K562 (cell line): ENCODE results near the gene LCP2. TPM values are rescaled to one million over a fixed set of nuclear protein-coding genes. Genes with fewer than 3 reads are reported as not detected.

Source experiments
- CCAR2 ChIP-seq: fragments of 200-400 bp; formaldehyde crosslinking; IDR thresholded peaks from 2 replicates; pipeline ENCODE4 v1.6.1; 2017; ENCODE audit warnings: mild to moderate bottlenecking, low read depth, low read length
- CCNT2 ChIP-seq: IDR thresholded peaks from 2 replicates; pipeline ENCODE4 v1.6.1; 2011; ENCODE audit warnings: borderline replicate concordance, low read depth, mild to moderate bottlenecking, moderate library complexity, mixed read lengths, low read length; ENCODE audit not compliant: insufficient read length; ENCODE audit errors: extremely low read depth
- POLR3A ChIP-seq: IDR thresholded peaks from 2 replicates; pipeline ENCODE4 v1.6.1; 2011; ENCODE audit warnings: borderline replicate concordance, mild to moderate bottlenecking, moderate library complexity; ENCODE audit not compliant: insufficient read length, insufficient read depth; ENCODE audit errors: extremely low read depth
- RUNX1 ChIP-seq: sonication (generic); IDR thresholded peaks from 2 replicates; pipeline ENCODE4 v1.6.1; 2016; ENCODE audit warnings: antibody characterized with exemption, low read depth
- SIX5 ChIP-seq, 2 experiments: IDR thresholded peaks; 2 replicates each; pipeline ENCODE4 v1.6.1; 2011; ENCODE audit warnings: low read length in 2 of 2, borderline replicate concordance in 1 of 2, low read depth in 1 of 2, mild to moderate bottlenecking in 1 of 2, moderate library complexity in 1 of 2; ENCODE audit not compliant: insufficient read depth in 1 of 2
- polyA plus RNA-seq, 8 experiments: library from polyadenylated mRNA; depleted of rRNA in 4 of 8; stranded (reverse) in 5 of 8; unstranded in 3 of 8; fragments of >200 nt; fragmentation: Nextera tagmentation in 2 of 8; fragmentation: Illumina TruSeq in 1 of 8; extraction: Ambion mirVana in 2 of 8; extraction: Trizol in 1 of 8; gene quantifications; 2 replicates each; pipeline versions ENCODE4 v1.2.1 to v1.2.3, GENCODE V29; 2011 to 2014; ENCODE audit warnings: inconsistent platforms in 1 of 8, missing spikeins in 1 of 8
- total RNA-seq, 7 experiments: library from RNA; depleted of rRNA in 6 of 7; stranded (reverse); fragments of >200 nt in 6 of 7; fragmentation: Illumina TruSeq in 2 of 7; extraction: Trizol in 2 of 7; gene quantifications; 2 replicates each; pipeline versions ENCODE4 v1.2.1 to v1.2.3, GENCODE V29; 2011 to 2021; ENCODE audit warnings: low replicate concordance in 1 of 7
- TF ChIP-seq, protein P1 (sequence below): fragments of 450-650 bp; IDR thresholded peaks from 2 replicates; pipeline ENCODE4 v1.6.1; 2016; ENCODE audit warnings: low read depth
- TF ChIP-seq, protein P2 (sequence below), 2 experiments: fragments of 450-650 bp; formaldehyde crosslinking in 1 of 2; IDR thresholded peaks; 2 replicates each; pipeline versions ENCODE4 v1.4.0 to v1.6.1; 2014 to 2020; ENCODE audit warnings: mild to moderate bottlenecking in 2 of 2, borderline replicate concordance in 1 of 2, low read depth in 1 of 2
- TF ChIP-seq, protein P3 (sequence below): sonication (generic); formaldehyde crosslinking; IDR thresholded peaks from 2 replicates; pipeline ENCODE4 v1.8.0; 2023; ENCODE audit warnings: mild to moderate bottlenecking, missing genetic modification reagents

LCP2 gene
- total and polyA plus RNA-seq, 9 of the 15 experiments (the other 6 are each of a cell fraction or from before 2014, with no cell fraction given) = 4.0 to 31.3 (median 14.6) TPM

DNA sequence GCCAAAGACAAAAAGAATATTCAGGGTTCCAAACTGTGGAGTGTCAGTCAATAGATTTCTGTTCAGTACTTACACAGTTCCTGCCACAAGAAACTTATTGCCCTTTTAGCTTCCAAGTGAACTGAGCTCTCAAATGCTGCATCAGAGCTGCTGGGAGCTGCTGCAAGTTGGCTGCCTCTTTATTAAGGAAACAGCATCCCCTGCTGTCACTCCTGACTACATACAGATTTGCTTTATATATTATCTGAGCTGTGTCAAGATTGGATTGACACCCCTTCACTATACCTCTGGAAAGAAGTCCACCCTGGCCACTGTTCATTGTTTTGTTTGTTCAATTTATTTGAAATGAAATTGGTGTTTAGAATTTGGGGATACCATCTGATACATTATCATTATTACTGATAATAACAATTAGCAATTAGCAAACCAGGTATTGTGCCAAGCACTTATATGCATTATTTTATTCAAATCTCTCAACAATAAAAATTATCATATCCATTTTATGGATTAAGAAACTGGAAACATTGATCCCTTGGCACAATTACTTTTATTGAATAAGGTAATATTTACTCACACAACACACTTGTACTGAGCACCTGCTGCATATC is 81.2 kb downstream of the LCP2 start (continued):
- TF ChIP-seq, protein P1, sequence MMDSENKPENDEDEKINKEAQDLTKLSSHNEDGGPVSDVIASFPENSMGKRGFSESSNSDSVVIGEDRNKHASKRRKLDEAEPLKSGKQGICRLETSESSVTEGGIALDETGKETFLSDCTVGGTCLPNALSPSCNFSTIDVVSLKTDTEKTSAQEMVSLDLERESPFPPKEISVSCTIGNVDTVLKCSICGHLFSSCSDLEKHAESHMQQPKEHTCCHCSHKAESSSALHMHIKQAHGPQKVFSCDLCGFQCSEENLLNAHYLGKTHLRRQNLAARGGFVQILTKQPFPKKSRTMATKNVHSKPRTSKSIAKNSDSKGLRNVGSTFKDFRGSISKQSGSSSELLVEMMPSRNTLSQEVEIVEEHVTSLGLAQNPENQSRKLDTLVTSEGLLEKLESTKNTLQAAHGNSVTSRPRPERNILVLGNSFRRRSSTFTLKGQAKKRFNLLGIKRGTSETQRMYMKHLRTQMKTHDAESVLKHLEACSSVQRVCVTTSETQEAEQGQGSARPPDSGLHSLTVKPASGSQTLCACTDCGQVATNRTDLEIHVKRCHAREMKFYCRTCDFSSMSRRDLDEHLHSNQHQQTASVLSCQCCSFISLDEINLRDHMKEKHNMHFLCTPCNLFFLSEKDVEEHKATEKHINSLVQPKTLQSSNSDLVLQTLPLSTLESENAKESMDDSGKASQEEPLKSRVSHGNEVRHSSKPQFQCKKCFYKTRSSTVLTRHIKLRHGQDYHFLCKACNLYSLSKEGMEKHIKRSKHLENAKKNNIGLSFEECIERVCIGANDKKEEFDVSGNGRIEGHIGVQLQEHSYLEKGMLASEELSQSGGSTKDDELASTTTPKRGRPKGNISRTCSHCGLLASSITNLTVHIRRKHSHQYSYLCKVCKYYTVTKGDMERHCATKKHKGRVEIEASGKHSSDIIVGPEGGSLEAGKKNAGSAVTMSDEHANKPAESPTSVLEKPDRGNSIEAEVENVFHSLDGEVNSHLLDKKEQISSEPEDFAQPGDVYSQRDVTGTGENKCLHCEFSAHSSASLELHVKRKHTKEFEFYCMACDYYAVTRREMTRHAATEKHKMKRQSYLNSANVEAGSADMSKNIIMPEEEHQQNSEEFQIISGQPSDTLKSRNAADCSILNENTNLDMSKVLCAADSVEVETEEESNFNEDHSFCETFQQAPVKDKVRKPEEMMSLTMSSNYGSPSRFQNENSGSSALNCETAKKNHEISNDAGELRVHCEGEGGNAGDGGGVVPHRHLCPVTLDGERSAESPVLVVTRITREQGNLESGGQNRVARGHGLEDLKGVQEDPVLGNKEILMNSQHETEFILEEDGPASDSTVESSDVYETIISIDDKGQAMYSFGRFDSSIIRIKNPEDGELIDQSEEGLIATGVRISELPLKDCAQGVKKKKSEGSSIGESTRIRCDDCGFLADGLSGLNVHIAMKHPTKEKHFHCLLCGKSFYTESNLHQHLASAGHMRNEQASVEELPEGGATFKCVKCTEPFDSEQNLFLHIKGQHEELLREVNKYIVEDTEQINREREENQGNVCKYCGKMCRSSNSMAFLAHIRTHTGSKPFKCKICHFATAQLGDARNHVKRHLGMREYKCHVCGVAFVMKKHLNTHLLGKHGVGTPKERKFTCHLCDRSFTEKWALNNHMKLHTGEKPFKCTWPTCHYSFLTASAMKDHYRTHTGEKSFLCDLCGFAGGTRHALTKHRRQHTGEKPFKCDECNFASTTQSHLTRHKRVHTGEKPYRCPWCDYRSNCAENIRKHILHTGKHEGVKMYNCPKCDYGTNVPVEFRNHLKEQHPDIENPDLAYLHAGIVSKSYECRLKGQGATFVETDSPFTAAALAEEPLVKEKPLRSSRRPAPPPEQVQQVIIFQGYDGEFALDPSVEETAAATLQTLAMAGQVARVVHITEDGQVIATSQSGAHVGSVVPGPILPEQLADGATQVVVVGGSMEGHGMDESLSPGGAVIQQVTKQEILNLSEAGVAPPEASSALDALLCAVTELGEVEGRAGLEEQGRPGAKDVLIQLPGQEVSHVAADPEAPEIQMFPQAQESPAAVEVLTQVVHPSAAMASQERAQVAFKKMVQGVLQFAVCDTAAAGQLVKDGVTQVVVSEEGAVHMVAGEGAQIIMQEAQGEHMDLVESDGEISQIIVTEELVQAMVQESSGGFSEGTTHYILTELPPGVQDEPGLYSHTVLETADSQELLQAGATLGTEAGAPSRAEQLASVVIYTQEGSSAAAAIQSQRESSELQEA = no peak
- TF ChIP-seq, protein P2, sequence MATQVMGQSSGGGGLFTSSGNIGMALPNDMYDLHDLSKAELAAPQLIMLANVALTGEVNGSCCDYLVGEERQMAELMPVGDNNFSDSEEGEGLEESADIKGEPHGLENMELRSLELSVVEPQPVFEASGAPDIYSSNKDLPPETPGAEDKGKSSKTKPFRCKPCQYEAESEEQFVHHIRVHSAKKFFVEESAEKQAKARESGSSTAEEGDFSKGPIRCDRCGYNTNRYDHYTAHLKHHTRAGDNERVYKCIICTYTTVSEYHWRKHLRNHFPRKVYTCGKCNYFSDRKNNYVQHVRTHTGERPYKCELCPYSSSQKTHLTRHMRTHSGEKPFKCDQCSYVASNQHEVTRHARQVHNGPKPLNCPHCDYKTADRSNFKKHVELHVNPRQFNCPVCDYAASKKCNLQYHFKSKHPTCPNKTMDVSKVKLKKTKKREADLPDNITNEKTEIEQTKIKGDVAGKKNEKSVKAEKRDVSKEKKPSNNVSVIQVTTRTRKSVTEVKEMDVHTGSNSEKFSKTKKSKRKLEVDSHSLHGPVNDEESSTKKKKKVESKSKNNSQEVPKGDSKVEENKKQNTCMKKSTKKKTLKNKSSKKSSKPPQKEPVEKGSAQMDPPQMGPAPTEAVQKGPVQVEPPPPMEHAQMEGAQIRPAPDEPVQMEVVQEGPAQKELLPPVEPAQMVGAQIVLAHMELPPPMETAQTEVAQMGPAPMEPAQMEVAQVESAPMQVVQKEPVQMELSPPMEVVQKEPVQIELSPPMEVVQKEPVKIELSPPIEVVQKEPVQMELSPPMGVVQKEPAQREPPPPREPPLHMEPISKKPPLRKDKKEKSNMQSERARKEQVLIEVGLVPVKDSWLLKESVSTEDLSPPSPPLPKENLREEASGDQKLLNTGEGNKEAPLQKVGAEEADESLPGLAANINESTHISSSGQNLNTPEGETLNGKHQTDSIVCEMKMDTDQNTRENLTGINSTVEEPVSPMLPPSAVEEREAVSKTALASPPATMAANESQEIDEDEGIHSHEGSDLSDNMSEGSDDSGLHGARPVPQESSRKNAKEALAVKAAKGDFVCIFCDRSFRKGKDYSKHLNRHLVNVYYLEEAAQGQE (IDR thresholded peaks at IDR 0.05; ENCODE audit: borderline replicate concordance) = peak; percentile 79
- TF ChIP-seq, protein P2 (CRISPR knock-in tag; IDR thresholded peaks at IDR 0.05; ENCODE audit: low read depth) = no peak
- TF ChIP-seq SIX5 (IDR thresholded peaks at IDR 0.05; ENCODE audit: borderline replicate concordance in 1 of 2, insufficient read depth in 1 of 2, low read depth in 1 of 2, low read length in 2 of 2) = no peak
- no peak for TF ChIP-seq CCNT2
- TF ChIP-seq CCAR2 = no peak
- no peak for TF ChIP-seq POLR3A
- TF ChIP-seq, protein P3, sequence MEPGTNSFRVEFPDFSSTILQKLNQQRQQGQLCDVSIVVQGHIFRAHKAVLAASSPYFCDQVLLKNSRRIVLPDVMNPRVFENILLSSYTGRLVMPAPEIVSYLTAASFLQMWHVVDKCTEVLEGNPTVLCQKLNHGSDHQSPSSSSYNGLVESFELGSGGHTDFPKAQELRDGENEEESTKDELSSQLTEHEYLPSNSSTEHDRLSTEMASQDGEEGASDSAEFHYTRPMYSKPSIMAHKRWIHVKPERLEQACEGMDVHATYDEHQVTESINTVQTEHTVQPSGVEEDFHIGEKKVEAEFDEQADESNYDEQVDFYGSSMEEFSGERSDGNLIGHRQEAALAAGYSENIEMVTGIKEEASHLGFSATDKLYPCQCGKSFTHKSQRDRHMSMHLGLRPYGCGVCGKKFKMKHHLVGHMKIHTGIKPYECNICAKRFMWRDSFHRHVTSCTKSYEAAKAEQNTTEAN = no peak
- no peak for TF ChIP-seq RUNX1
